MCF 10A (cell line): ENCODE results near the gene RRP1B. TPM values are rescaled to one million over a fixed set of nuclear protein-coding genes. Genes with fewer than 3 reads are reported as not detected.

Source experiments
- BruUV-seq: library from RNA; stranded (reverse); fragments of 400-500 nt; replicated peaks from 2 replicates; lab custom pipeline; 2021; lab: Mats Ljungman, UMichigan
- CTCF ChIA-PET: fragments of 300-600 bp; sonication (Branson Sonifier 250); formaldehyde crosslinking; extraction: SDS; loops from one replicate; lab custom pipeline; 2021; ENCODE audit warnings: antibody characterized with exemption, inconsistent platforms; lab: Yijun Ruan, JAX
- POLR2A ChIA-PET: fragments of 300-600, 350-650 bp; sonication (Branson Sonifier 250); formaldehyde crosslinking; extraction: SDS; loops from one replicate; lab custom pipeline; 2020; ENCODE audit warnings: antibody characterized with exemption, inconsistent platforms; lab: Yijun Ruan, JAX
- DNase-seq: peaks from one replicate; pipeline ENCODE4 v3.0.0-alpha.2; 2018; ENCODE audit not compliant: unreplicated experiment
- H3K27ac Mint-ChIP-seq: one replicate; pipeline ENCODE4 v1.8.0; 2022; ENCODE audit warnings: mild to moderate bottlenecking, low read depth, mixed read lengths; ENCODE audit not compliant: unreplicated experiment
- H3K27me3 Mint-ChIP-seq: one replicate; pipeline ENCODE4 v1.8.0; 2022; ENCODE audit warnings: mixed read lengths; ENCODE audit not compliant: insufficient read depth, unreplicated experiment
- H3K36me3 Mint-ChIP-seq: one replicate; pipeline ENCODE4 v1.8.0; 2022; ENCODE audit warnings: mild to moderate bottlenecking, moderate library complexity, mixed read lengths; ENCODE audit not compliant: insufficient read depth, unreplicated experiment
- H3K4me1 Mint-ChIP-seq: one replicate; pipeline ENCODE4 v1.8.0; 2022; ENCODE audit warnings: mixed read lengths; ENCODE audit not compliant: insufficient read depth, unreplicated experiment
- H3K4me3 Mint-ChIP-seq: one replicate; pipeline ENCODE4 v1.8.0; 2022; ENCODE audit warnings: mild to moderate bottlenecking, moderate library complexity, mixed read lengths; ENCODE audit not compliant: unreplicated experiment
- H3K9me3 Mint-ChIP-seq: one replicate; pipeline ENCODE4 v1.8.0; 2022; ENCODE audit warnings: mixed read lengths; ENCODE audit not compliant: unreplicated experiment
- intact Hi-C: fragments of 100-400 bp; cut with micrococcal nuclease; formaldehyde crosslinking; loops from 2 replicates; pipeline ENCODE4 v1.14.1; 2022
- total RNA-seq: library from RNA; stranded (reverse); gene quantifications from 2 replicates; pipeline ENCODE4 v1.2.3, GENCODE V29; 2022
- TF ChIP-seq, protein P1 (sequence below): fragments of 200-600 bp; IDR thresholded peaks from one replicate; pipeline ENCODE4 v1.8.0; 2022; ENCODE audit warnings: antibody characterized with exemption, mild to moderate bottlenecking; ENCODE audit not compliant: unreplicated experiment

RRP1B gene
- total RNA-seq, 1 experiment from 2014 or later: 39.8 TPM

DNA sequence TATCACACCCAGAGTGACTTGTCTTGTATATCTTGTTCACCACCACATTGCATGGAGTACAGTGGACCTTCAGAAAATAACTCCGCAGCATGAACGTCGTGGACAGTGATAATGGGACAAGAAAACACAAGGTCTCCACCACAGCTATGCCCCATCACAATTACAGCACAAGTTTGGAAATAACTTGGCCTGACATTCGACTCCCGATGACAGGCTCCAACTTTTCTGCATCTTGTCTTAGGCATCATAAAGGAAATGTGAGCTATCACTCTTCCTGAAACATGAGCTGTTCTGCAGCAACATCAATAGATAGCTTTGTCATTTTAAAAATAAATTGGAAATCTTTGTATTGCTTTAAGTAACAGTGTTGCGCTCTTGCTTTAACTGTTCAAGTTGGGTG lies 2.9 kb downstream of the RRP1B start:
- intact Hi-C loops: no loop called here
- no TSS peak for BruUV-seq
- DNase-seq: no peak
- H3K4me3 Mint-ChIP-seq: no peak overlapping the region
- CTCF ChIA-PET: interaction anchor here (0.7 to 1.2 kb wide), 2 partner anchors 31 to 50 kb away, joined by 3 read pairs; no protein-coding TSS in a partner anchor
- no peaks in the 10 kb centered on the region for H3K27me3 Mint-ChIP-seq
- TF ChIP-seq, protein P1, sequence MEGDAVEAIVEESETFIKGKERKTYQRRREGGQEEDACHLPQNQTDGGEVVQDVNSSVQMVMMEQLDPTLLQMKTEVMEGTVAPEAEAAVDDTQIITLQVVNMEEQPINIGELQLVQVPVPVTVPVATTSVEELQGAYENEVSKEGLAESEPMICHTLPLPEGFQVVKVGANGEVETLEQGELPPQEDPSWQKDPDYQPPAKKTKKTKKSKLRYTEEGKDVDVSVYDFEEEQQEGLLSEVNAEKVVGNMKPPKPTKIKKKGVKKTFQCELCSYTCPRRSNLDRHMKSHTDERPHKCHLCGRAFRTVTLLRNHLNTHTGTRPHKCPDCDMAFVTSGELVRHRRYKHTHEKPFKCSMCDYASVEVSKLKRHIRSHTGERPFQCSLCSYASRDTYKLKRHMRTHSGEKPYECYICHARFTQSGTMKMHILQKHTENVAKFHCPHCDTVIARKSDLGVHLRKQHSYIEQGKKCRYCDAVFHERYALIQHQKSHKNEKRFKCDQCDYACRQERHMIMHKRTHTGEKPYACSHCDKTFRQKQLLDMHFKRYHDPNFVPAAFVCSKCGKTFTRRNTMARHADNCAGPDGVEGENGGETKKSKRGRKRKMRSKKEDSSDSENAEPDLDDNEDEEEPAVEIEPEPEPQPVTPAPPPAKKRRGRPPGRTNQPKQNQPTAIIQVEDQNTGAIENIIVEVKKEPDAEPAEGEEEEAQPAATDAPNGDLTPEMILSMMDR: no peak
- no peak overlapping the region for H3K27ac Mint-ChIP-seq
- H3K9me3 Mint-ChIP-seq: peaks cover 8% of the 10 kb centered on the region
- POLR2A ChIA-PET: interaction anchor here (0.6 to 1.1 kb wide), 4 partner anchors 19 to 103 kb away, joined by 3 to 4 read pairs (median 3); no protein-coding TSS in a partner anchor
- H3K4me1 Mint-ChIP-seq: peaks cover 30% of the 10 kb centered on the region
- H3K36me3 Mint-ChIP-seq: peaks cover 41% of the 10 kb centered on the region

DNA sequence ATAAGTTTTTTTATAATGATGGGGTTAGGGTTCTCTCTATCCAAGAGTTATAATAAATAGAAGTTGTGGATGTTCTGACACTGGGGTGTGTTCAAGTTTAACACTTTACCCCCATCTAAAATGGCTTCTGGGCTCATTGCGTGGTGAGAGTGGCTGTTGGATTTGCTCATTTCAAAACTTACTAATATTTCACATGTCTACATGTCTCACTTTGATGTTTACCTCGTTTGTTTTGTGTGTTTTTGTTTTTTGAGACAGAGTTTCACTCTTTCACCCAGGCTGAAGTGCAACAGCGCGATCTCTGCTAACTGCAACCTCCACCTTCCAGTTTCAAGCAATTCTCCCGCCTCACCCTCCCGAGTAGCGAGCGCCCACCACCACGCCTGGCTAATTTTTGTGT lies 3.7 kb downstream of the RRP1B start:
- Mint-ChIP-seq H3K36me3 (peaks cover 43% of the 10 kb centered on the region), H3K9me3 (peaks cover 8% of the 10 kb centered on the region), H3K4me3 (no peak overlapping the region), H3K4me1 (peaks cover 34% of the 10 kb centered on the region), H3K27me3 (no peaks in the 10 kb centered on the region), H3K27ac (no peak overlapping the region)
- CTCF ChIA-PET: interaction anchor here (0.7 to 1.2 kb wide), 2 partner anchors 31 to 1714 kb away, joined by 3 to 4 read pairs; no protein-coding TSS in a partner anchor
- TF ChIP-seq, protein P1: no peak
- no TSS peak for BruUV-seq
- POLR2A ChIA-PET: interaction anchor here (0.9 to 1.0 kb wide), 2 partner anchors 19 to 106 kb away, joined by 3 read pairs; no protein-coding TSS in a partner anchor
- intact Hi-C loops: no loop called here
- no peak for DNase-seq

DNA sequence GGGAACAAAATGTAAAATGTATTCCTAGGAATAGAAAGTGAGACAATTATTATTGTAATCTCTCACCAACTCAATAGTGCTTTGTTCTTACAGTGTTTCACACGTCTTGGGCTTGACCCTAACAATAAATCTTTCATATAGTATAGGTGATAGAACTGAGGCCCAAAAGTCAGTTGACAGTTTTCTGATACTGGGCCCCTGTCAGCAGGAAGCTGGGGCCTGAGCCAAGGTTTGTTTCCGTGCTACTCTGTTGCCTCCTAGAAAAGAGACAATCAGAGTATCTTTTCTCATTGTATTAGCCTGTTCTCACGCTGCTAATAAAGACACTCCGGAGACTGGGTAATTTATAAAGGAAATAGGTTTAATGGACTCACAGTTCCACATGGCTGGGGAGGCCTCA lies 5.0 kb downstream of the RRP1B start:
- Mint-ChIP-seq H3K9me3 (peaks cover 8% of the 10 kb centered on the region), H3K27me3 (no peaks in the 10 kb centered on the region), H3K4me1 (peaks cover 34% of the 10 kb centered on the region), H3K36me3 (peaks cover 43% of the 10 kb centered on the region), H3K4me3 (no peak overlapping the region), H3K27ac (no peak overlapping the region)
- no TSS peak for BruUV-seq
- TF ChIP-seq, protein P1: no peak
- CTCF ChIA-PET: no interaction called here
- intact Hi-C loops: no loop called here
- POLR2A ChIA-PET: no interaction called here
- no peak for DNase-seq

DNA sequence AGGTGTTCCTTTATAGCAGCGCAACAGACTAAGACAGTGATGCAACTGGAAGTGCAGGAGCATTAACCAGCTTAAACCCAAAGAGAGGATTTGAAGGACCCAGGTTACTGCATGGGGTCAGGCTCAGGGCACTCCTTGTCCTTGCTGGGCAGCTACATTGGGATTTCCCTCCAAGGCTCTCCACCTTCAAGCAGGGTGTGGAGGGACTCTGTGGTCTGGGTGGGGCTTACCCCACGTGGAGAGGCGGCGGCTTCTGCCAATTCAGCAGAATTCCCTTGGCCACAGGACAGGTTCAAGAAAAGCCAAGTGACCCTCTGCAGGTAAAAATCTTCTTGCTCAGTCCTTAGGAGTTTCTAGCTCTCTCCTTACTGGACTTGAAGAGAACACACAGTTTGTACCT lies 6.5 kb downstream of the RRP1B start:
- peaks cover 58% of the 10 kb centered on the region for H3K36me3 Mint-ChIP-seq
- no peak overlapping the region for H3K27ac Mint-ChIP-seq
- intact Hi-C loops: no loop called here
- H3K4me3 Mint-ChIP-seq: no peak overlapping the region
- no peak for DNase-seq
- ChIA-PET POLR2A (interaction anchor here (0.7 kb wide), 1 partner anchor 345 kb away, joined by 3 read pairs; no protein-coding TSS in a partner anchor), CTCF (interaction anchor here (0.5 kb wide), 1 partner anchor 59 kb away, joined by 4 read pairs; no protein-coding TSS in a partner anchor)
- no peaks in the 10 kb centered on the region for H3K27me3 Mint-ChIP-seq
- H3K4me1 Mint-ChIP-seq: peaks cover 28% of the 10 kb centered on the region
- TF ChIP-seq, protein P1: no peak
- no TSS peak for BruUV-seq
- peaks cover 8% of the 10 kb centered on the region for H3K9me3 Mint-ChIP-seq
